NCI-H2107 (cell line): Measurements from ENCODE around the gene SLC41A3.
A peak's percentile ranks its signal among the peaks of the same experiment; 100 is the strongest.
"Not testable (repeated sequence)": the region's sequence is repeated elsewhere in the genome, so short reads cannot be mapped to it uniquely, and the experiment has no call there.

Experiments
- DNase-seq: peaks from one replicate; lab custom pipeline; 2025; lab: John Stamatoyannopoulos, UW

SLC41A3 gene

DNA sequence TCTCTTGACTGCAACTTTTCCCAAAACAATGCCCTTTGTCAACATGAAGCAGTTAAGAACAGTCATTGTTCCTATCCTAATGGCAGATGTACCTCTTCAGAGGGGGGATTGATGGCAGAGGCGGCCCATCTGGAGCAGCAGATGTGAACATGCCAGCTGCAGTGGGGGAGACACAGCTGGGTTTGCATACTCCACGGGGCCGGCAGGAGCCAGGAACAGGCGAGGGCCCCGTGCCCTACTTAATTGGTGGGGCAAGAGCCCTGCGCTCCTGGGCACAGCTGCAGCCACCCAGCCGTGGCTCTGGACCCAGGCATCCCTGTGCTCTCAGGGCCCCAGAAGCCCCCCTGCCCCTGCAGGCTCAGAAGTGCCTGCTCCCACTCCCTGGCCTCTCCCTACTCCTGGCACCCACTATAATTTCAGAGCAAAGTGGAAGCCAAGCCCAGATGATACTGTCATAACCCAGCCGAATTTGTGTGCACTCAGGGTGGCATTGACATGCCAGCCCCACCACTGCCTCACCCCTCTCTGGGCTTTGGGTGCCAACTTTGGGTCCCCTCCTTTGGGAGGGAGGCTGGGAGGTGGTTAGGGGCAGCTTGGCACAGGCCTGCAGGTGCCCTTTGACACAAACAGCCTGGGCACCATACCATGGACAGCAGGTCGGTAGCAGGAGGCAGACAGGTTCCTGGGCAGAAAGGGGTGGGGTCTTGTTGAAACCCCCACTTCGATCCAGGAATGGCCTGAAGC, 80.3 kb downstream of the SLC41A3 start:
- DNase-seq: no peak

DNA sequence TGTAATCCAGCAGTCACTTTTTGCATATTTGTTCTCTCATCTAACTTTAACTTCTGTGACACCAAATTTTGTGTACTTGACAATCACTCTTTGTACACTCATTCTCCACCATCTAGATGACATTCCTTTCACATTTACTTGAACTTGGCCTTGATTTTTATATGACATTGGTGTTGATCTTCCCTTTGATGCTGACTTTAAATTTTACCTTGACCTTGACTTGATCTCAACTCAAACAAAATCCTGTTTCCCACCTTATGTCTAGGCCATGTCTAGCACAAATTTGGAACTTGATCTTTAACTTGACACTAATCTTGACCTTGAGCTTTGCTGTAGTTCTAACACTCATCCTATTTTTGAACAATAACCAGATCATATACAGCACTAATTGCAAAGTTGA, 81.7 kb downstream of the SLC41A3 start:
- DNase-seq: no peak

DNA sequence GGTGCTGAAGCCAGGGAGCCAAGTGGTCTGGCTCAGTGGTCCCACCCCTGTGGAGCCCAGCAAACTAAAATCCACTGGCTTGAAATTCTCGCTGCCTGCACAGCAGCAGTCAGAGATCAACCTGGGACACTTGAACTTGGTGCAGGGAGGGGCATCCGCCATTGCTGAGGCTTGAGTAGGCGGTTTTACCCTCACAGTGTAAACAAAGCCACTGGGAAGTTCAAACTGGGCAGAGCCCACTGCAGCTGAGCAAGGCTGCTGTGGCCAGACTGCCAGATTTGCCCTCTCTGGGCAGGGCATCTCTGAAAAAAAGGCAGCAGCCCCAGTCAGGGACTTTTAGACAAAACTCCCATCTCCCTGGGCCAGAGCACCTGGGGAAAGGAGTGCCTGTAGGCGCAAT, 87.2 kb downstream of the SLC41A3 start:
- DNase-seq: not testable (repeated sequence)

DNA sequence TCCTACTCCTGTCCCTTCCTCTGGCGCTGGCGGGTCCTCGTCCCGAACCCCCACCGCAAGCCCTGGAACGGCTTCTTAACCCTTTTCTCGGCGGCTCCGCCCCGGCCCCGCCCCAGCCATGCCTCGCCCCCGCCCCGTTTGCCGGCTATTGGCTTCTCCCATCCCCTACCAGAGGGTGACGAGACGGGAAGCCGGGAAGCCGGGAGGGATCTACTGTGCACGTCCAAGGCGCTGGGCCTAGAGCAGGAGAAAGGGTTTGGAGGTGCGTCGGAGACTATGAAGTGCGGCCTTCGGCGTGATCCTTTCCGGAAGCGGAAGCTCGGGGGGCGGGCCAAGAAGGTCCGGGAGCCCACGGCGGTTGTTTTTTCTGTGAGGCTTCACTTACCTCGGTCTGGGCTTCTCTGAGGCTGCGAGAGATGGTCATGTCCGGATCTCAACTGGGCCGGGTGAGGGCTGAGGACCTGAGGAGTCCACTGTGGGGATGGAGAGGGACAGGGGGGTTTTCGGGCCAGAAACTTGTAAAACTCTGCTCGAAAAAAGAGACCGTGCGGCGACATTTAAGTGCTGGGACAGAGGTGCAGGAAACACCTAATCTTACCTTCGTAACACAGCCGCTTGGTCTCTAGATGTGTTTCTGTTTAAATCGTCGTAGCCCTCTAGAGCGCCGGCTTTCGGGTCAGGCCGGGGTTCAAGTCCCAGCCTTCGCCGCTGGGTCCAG, 93.5 kb downstream of the SLC41A3 start:
- DNase-seq: peak; percentile 82

- not testable (repeated sequence) for DNase-seq
These were observed 99.0 kb downstream of the SLC41A3 start for GRCh38 chr3:125984951-125985350.

DNA sequence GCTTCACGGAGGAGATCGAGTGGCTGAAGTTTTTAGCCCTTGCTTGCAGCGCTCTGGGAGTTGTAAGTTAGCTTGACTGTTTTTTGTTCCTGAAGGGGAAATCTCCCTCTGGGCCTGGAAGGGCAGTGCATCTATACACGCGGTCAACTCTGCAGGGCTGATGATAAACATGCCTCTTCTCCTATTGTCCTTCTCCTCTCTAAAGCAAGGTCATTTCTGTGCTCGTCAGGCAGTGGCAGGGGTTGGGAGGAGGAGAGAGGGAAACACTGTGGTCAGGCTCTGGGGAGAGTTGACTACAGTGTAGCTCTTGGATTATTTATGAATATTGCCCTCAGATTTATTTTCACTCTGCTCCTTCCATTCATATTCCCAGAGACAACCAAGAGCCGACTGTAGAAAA, 106.8 kb downstream of the SLC41A3 start:
- DNase-seq: not testable (repeated sequence)

- DNase-seq: not testable (repeated sequence)
These were observed 107.9 kb downstream of the SLC41A3 start for GRCh38 chr3:125976003-125976390.

DNA sequence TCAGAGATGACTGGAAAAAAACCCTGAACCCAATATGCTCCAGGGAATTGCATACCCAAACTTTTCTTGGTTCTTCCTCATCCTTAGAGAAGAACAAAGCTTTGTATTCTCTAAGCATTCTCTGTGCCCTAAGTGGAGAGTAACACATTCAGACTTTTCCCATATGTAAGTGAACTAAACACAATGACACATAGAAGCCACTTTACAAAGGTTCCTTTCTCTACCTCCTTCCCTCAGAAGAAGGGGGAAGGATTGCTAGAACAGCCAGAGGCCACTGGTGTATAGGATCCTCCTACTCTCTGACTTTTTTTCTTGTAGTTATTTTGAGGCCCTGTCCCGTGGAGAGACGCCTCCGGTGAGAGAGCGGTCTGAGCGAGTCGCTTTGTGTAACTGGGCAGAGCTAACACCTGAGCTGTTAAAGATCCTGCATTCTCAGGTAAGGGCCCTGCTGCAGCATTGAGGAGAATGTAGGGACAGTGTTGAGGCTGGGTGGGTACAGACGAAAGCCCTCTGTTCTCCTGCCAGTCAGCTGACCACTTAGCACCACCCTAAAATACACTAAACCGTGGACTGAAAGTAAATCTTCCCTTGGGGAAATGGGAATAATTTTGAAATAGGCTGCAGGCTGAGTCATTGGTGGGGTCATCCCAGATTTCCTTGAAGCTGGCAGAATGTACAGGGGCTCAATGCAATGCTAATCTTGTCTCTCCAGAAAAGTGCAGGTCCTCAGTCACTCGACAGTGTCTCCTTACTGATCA, 108.5 kb downstream of the SLC41A3 start:
- not testable (repeated sequence) for DNase-seq

DNA sequence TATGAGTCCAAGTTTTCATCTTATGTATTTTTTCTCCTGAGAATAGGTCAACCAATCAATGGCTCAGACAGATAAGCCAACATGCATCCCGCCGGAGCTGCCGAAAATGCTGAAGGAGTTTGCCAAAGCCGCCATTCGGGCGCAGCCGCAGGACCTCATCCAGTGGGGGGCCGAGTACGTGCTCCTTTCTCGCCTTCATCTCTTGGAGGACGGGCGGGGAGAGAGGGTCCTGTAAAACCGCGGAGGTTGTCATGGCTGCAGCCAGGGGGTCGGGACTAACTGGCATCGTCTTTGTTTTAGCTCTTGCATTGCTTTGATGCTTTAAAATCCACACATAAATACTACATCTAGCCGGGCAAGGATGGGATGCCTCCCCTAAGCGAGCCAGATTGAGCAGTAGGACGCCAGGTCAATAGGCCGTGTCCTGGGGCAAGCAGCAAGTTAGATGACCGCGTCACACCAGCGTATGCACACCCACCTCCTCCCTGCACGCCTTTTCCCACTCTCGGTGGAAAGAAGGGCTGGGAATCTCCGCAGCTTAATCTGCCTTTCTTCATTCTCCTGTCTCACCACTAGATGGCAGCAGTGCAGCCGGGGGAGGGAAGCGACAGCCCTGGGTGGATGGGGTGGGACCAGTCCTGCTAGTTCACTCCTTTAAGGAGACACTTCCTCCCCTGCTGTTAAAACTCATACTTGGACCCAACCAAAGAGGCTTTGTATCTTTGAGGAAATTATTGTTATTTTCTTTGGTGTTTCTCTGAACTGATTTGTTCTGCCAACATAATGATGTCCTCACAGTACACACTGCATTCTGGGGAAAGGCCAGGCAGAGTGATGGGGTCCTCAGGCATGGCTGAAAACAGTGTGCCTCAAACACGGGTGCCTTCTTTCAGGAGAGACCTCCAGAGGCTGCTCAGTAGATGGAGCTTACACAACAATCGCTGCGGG, 111.7 kb downstream of the SLC41A3 start:
- DNase-seq: not testable (repeated sequence)

DNA sequence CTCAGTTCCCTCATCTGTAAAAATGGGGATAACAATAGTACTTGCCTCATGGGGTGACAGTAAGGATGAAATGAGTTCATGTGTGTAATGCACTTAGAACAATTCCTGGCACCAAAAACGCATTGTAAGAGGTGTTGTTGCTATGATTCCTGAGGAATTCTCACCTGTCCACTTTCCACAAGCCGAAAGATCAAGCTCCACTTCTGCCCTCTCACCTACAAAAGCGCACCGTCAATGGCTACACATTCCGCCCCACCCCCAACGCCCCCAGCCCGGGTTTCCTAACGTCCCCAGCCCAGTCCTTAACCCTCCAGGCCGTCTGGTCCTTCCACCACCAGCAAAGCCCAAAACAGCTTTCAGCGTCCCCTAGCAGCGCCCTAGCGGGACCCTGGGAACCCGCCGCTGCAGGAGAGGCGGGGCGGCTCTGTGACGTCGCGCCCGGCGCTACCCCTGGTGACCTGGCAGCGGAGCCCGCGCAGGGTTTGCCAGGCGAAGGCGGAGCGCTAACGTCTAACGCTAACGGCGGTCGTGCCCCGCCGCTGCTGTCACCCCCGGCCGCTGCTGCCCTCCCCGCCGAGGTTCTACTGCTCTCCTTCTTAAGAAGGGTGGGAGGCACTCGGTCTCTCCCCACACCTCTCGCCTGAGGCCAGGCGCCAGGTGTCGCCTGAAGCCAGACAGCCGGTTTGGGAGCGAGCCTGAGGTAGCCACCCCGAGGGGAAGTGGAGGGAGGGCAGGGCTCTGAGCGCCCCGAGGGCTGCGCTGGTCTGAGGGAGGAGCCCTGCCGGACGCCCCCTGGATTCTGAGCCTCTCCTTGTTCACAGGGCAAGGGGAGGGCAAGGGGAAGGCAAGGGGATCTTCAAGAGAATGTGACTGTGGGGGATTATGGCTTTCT, 115.0 kb downstream of the SLC41A3 start, which contains the start of gene ROPN1B:
ROPN1B (plus strand) TSS at position 478 of the 892 bp plus-strand sequence. CDS start 2,877 bp downstream, outside the sequence.
- DNase-seq: not testable (repeated sequence)

- DNase-seq: not testable (repeated sequence)
These were observed 115.8 kb downstream of the SLC41A3 start for GRCh38 chr3:125968121-125968520.

- DNase-seq: no peak
These were observed 116.8 kb downstream of the SLC41A3 start for GRCh38 chr3:125967156-125967555.

- no peak for DNase-seq
These were observed 118.4 kb downstream of the SLC41A3 start for GRCh38 chr3:125965505-125965904.

- DNase-seq: not testable (repeated sequence)
These were observed 120.1 kb downstream of the SLC41A3 start for GRCh38 chr3:125963834-125964233.

DNA sequence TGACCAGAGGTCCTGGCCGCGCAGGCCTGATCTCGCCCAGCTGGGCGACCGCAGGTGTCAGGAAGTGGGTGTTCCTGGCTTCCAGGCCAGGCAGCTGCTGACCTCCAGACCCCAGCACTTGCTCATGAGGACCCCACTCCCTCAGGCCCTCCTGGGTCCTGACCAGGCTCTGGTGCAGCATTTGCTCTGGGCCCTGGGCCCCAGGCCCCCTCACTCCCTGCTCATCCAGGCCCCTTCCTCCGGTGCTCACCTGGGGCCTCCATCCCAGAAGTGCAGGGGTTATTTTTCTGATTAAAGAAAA, 122.7 kb downstream of the SLC41A3 start:
- DNase-seq: no peak

DNA sequence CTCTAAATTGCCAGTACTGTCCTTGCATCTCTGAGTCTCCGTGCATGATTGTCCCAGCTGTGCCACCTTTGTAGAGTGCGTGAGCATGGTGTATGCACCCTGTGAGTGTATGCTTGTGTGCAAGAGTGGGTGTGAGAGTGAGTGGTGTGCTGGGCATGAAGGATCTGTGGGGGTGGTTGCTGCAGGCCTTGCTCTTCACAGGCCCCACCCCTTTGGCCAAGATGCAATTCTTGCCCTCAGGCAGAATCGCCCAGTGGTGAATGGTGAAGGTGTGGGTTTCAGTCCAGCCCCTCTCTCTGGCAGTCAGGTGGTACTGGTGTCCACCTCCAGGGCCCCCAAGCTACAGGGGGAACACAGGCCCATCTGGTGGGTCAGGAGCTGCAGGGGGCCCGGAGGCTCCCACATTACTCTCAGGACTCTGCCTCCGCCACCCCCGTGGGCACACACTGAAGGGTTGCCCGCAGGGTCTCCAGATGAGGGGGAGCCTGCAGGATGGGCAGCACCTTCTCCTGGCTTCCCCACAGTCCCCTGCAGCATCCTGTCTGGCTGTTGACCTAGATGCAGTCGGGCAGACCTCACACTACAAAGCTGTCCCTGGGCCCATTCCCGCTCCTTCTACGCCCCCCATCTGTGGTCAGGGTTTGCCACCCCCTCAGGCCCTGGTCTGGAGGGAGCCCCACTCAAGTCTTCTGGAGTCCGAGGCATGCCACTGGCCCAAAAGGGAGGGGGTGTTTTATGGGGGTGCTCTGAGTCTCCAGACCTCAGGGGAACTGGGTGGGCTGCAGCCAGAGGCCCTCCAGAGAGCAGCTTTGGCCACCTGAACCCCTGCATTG, 123.3 kb downstream of the SLC41A3 start:
- DNase-seq: no peak

- no peak for DNase-seq
These were observed 123.9 kb downstream of the SLC41A3 start for GRCh38 chr3:125960066-125960424.

GRCh38 chr3:125959317-125960065, 124.4 kb downstream of the SLC41A3 start:
- DNase-seq: no peak
